GM18520 (cell line): Measurements from ENCODE around the gene CCDC51.

Experiments
- ATAC-seq: cut with Tn5 transposase; IDR thresholded peaks from one replicate; pipeline ENCODE4 v1.9.1; 2021; ENCODE audit not compliant: unreplicated experiment

CCDC51 gene

GRCh38 chr3:48387634-48388033 lies 52.3 kb downstream of the CCDC51 start:
- no peak for ATAC-seq
